H1 (cell line): ENCODE measurements around the gene TUBGCP3. TPM values are rescaled to one million over a fixed set of nuclear protein-coding genes. Genes with fewer than 3 reads are reported as not detected.

Experiments
- CHD1 ChIP-seq: IDR thresholded peaks from 2 replicates; pipeline ENCODE4 v1.6.1; 2012; ENCODE audit warnings: low read depth, low read length, improper control_type of control experiment
- CHD7 ChIP-seq: fragments of 300-600 bp; sonication (generic); IDR thresholded peaks from 2 replicates; pipeline ENCODE4 v1.7.1; 2012; ENCODE audit warnings: low read length, moderate library complexity, mild to moderate bottlenecking, inconsistent platforms; ENCODE audit not compliant: insufficient replicate concordance
- TCF12 ChIP-seq: IDR thresholded peaks from 2 replicates; pipeline ENCODE4 v1.6.1; 2011; ENCODE audit warnings: low read depth, mild to moderate bottlenecking, low read length
- polyA plus RNA-seq, 7 experiments: library from polyadenylated mRNA; depleted of rRNA in 3 of 7; stranded (reverse) in 5 of 7; unstranded in 2 of 7; fragments of >200 nt in 5 of 7; fragments of 200-250 nt in 2 of 7; gene quantifications; 1 replicate in 5 of 7; 2 replicates in 1 of 7; 4 replicates in 1 of 7; pipeline versions ENCODE4 v1.2.1 to v1.2.3, GENCODE V29; 2011 to 2013; ENCODE audit warnings: missing spikeins in 2 of 7, mixed read lengths in 2 of 7
- total RNA-seq: library from RNA; stranded (reverse); fragmentation: NEBNext Ultra II Directional; extraction: Animal tissue kit (Norgen Biotek cat#: 25700); gene quantifications from 2 replicates; pipeline ENCODE4 v1.2.1, GENCODE V29; 2021

TUBGCP3 gene
- total and polyA plus RNA-seq, 2 of the 8 experiments (the other 6 are each of a cell fraction or from before 2014, with no cell fraction given): 27.0 to 31.7 TPM

- no peak for TF ChIP-seq CHD7
- no peak for TF ChIP-seq CHD1
- TF ChIP-seq TCF12: no peak
- TF ChIP-seq, all 59 proteins: peak for 0
Observed at GRCh38 chr13:112453207-112453829, 134.6 kb downstream of the TUBGCP3 start (continued).
